Right ventricle myocardium inferior (tissue), 1 donor: Measurements from ENCODE around the gene SERPINB8. TPM values are rescaled to one million over a fixed set of nuclear protein-coding genes. Genes with fewer than 3 reads are reported as not detected.

Experiments used
- ATAC-seq: fragments of 200-7000 bp; cut with Tn5 transposase; one replicate; pipeline ENCODE4 v1.9.1; 2020; ENCODE audit warnings: mild to moderate bottlenecking, moderate library complexity
- DNase-seq: peaks from one replicate; pipeline ENCODE4 v3.0.0; 2021; ENCODE audit errors: missing footprints
- intact Hi-C: fragments of 100-400 bp; cut with DNase I; formaldehyde crosslinking; loops from one replicate; pipeline ENCODE4 v1.11.0; 2022
- total RNA-seq: library from RNA; stranded (reverse); fragmentation: NEBNext Ultra II Directional; extraction: Animal tissue kit (Norgen Biotek cat#: 25700); gene quantifications from one replicate; pipeline ENCODE4 v1.2.1, GENCODE V29; 2021
- donor health status: DM: no; HTN: yes; CAD: no; lungs with severe emphysema.

Gene SERPINB8
- total RNA-seq, 1 donor from 2014 or later = 2.2 TPM

DNA sequence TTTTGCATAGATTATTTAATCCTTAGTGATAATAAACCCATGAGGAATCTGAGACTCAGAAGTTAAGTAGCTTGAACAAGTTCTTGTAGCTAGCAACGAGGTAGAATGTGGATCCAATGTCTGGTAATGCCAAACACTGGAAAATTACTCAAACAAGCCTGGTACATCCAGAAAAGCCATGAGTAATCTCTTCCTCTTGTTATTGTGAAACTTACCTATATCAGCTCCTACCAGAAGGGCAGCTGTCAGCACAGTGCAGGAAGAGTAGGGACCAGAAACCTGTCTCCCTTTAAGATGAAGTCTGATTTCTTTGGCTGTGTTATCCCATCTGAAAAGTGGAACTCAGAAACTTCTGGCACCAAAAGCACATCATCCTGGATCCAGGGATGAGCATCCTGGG lies 7.7 kb upstream of the SERPINB8 start:
- DNase-seq = no peak
- intact Hi-C loops = loop anchor here (2.0 kb wide), 1 partner anchor 17 kb away; no protein-coding TSS in a partner anchor
- ATAC-seq = no peak

DNA sequence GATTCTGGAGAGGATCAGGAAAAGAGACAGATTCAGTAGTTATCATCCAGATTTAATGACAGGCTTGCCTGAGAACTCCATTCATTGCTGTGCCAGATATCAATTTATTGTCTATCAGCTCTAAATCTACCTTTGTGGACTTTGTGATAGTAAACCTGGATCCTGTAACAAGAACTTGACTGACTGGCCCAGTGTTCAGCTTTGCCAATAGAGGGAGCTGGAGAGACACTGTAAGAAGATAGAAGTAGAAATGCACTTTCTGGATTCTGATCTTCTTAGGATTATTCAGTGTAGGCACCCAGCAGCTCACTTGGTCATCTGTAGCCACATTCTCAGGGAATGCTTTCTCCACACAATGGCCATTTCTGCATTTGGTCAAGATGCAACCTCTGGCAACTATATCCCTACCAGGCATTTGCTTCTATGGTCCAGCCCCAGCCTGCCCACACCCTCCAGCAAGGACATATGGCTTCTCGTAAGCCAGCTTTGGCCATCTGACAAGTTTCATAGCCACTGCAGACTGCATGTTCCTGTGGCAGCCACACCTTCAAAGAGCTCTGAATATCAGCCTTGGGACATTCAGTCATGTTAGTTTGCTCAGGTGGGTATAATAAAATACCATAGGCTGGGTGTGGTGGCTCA lies 6.1 kb upstream of the SERPINB8 start:
- ATAC-seq = no peak
- DNase-seq = no peak
- intact Hi-C loops = loop anchor here (2.0 kb wide), 2 partner anchors 15 to 31 kb away; no protein-coding TSS in a partner anchor

DNA sequence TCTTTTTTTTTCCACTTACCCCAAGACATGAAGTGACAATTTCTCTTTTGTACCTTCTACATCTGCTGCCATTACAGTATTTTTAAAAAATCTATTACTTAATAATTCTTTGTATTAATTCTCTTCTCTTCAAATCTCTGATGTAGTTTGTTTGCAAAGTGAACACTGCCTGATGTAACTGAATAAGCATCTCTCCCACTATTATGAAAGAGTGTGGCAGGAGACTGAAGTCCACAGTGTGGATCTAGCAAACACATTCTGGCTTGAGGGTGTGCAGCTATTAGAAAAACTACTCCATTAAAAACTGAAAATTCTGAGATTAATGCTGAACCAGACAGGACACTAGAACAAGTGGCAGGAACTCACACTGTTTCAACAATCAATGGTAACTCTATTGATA lies 5.0 kb upstream of the SERPINB8 start:
- intact Hi-C loops = loop anchor here (2.0 kb wide), 1 partner anchor 30 kb away; no protein-coding TSS in a partner anchor
- DNase-seq = no peak
- ATAC-seq = no peak

DNA sequence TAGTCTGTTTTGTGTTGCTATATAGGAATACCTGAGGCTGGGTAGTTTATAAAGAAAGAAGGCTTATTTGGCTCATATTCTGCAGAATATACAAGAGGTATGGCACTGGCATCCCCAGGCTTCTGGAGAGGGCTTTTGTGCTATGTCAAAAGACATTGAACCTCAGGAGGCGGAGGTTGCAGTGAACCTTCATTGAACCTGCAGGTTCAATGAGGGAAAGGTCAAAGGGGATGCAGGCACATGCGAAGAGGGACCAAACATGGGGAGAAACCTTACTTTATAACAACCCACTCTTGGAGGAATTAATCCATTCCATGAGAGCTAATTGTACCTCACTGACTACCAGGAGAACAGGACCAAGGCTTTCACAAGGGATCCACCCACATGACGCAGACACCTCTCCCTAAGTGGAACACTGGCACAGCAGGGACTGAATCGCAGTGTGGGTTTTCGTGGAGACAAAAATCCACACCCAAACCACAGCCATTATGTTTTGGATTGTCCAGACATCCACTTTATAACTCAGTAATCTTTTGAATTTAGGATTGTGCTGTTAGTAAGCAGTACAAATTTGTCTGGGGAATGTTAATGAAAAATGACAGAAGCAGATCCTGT lies 4.1 kb upstream of the SERPINB8 start:
- ATAC-seq = no peak
- intact Hi-C loops = loop anchor here (2.0 kb wide), 1 partner anchor 29 kb away; no protein-coding TSS in a partner anchor

DNA sequence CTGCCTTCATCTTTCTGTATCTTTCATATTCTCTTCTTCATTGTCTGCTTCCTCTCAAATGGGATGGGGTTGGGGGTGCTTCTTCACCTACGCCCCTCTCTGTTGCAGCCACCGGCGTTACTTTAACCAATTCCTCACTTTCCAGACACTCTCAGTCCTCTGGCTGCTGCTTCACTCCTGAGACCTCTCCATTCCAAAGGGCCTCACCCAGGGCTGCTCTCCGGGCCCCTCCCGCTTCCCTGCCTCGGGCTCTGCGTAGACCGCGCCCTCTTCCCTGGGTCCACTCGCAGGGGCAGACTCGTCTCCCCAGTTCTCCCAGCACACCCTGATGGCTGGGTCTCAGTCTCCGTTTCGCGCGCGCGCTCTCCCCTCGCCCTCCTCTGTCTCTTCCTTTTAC lies 926 bp downstream of the SERPINB8 start:
- ATAC-seq (peak; percentile 66), DNase-seq (peak; percentile 81)
- intact Hi-C loops = no loop called here

More for the DNA sequence above, 4.1 kb upstream of the SERPINB8 start:
- no peak for DNase-seq

DNA sequence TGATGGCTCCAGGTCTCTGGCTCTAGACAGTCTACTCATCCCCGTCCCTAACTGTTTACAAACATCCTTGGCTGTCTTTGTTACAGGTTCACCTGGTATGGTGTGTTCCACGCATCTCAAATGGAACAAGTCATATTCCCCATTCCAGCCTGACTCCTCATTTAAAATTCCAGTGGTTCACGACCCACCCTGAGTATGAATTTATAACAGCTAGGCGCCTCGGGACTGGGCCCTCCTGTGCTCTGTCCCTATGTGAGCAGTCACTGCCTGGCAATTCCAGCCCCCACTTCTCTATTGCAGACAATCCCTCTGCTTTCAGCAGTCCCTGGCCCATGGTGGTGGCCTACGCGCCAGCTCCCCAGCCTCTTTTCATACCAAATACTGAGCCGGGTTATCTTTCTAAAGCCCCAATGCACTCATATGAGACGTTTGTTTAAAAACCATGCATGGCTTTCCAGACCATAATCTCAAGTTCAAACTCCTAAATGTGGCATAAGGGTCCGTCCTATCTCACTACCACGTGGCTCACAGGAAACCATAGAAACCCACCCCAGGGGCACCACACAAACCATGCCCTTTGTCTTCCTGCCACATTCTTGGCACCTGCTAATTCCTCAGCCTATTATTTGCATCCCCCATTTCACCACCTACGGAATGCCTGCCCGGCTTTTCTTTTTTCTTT lies 1.6 kb downstream of the SERPINB8 start:
- peak; percentile 58 for DNase-seq
- intact Hi-C loops = no loop called here
- no peak for ATAC-seq

DNA sequence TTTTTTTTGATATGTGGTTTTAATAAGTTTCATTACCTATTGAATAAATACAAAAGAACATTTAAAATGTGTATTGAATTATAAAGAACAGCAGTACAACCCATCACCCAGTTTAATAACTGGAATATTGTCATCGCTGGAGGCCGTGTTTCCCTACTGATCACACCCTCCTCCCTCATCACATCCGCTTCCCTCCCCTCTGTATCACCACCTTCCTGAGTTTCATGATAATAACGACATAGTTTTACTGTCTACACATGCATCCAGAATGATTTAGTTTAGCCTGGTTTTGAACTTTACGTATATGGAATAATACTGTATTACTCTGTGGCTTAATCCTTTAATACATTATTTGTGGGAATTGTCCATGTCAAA lies 2.1 kb downstream of the SERPINB8 start:
- DNase-seq (no peak), ATAC-seq (no peak)
- intact Hi-C loops = no loop called here

DNA sequence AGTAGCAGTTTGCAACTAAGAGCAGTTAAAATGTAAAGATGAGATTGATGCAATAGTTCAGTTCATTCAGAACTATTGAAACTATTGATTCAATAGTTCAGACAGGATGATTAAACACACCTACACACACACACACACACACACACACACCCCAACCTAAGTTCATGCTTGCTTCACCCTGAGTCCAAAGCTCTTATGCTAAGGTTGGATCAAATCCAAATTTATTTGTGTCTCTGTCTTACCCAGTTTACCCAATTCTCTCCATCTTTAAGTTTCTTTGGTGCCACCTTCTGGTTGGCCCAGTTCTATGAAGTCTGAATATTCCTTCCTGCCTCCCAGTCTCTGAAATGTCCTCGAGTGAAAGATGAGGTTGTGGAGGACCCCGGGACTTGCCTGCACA lies 5.1 kb downstream of the SERPINB8 start:
- ATAC-seq (no peak), DNase-seq (no peak)
- intact Hi-C loops = no loop called here

DNA sequence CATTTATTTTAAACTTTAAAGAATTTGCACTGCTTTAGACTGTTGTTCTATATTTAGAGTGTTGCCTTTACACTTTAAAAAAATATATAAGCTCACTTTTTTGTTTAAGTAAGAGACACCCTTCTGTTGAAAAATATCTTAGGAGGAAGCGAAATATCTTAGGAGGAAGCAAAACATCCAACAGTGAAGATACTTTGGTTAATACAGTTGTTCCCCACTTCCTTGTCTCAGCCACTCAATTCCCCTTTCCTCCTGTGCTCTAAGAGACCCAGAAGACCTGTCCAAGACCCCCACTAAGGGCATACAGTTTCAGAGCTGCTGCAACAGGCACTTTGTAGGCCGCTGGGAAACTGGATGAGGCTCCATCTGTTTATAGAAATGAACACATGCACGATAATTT lies 5.7 kb downstream of the SERPINB8 start:
- DNase-seq = no peak
- no peak for ATAC-seq
- intact Hi-C loops = no loop called here

DNA sequence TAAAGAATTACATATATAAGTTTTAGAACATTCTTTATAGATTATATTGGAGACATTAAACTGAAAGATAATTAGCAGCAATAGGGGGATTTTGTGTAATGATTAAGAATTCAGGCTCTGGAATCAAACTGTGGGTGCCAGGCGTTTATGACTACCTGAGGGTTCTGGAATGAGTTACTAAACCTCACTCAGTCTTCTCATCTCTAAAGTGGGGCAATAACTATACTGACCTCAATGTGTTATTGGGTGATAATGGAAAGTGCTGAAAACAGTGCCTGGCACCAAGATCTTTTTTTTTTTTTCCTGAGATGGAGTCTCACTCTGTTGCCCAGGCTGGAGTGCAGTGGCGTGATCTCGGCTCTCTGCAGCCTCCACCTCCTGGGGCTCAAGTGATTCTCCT lies 7.2 kb downstream of the SERPINB8 start:
- DNase-seq = no peak
- no peak for ATAC-seq
- intact Hi-C loops = no loop called here

DNA sequence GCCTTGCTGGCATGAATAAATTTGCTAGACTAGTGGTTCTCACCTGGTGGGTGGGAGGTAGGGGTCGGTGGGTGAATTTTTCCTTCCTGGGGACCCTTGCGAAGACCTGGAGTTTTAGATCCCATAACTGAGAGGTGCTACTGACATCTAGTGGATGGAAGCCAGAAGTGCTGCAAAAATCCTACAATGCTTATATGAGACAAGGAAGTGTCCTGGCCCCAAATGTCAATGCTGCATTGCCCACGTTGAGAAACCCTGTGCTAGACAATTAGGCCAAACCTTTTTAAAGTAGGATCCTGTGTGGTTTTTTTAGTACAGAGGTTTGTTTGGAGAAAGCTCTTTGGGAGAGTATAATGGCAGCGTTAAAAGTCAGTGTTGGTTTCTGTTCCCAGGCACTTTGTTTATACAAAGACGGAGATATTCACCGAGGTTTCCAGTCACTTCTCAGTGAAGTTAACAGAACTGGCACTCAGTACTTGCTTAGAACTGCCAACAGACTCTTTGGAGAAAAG lies 9.6 kb downstream of the SERPINB8 start:
- ATAC-seq (peak; percentile 85), DNase-seq (no peak)

DNA sequence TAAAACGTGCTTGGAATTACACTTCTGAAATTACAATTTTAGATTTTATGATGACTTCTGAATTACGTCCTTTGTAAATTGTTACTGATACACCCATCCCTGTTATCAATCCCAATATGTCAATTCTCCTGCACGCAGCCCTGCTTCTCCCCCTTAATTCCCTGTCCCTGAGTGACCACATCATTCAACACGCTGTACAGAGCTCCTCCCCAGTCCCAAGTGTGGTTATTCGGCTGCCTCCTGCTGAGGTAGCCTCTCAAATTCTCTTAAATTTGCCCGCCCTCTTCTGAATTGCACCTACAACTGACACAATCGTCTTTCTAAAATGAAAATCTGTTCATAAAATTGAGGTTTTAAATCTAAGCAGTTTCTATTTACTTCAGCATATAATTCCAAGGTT lies 10.1 kb downstream of the SERPINB8 start:
- intact Hi-C loops = no loop called here
- ATAC-seq (no peak), DNase-seq (no peak)

More for the DNA sequence above, 9.6 kb downstream of the SERPINB8 start:
- intact Hi-C loops = loop anchor here (2.0 kb wide), 1 partner anchor 17 kb away; no protein-coding TSS in a partner anchor

DNA sequence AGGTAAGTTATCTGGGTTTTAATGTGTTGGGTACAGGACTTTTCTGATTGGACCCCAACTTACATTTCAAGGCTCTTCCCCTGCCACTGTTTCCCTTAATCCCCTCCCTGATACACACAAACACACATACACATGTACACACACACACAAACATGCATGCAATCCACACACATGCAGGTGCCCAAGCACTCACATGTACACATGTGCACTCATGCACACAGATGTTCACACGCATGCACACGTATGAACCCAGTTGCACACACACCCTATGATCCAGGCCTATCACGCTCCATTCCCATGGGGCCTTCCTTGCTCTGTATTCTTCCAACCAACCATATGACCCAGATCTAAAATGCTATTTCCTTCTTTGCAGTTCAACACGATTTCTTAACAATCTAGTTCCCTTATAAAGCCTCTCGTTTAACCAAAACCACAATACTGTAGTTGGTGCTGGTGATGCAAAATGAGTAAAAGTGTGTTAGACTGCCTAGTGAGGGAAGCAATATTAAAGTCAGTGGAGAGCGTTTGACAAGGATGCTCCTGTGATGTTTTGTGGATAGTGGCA lies 11.1 kb downstream of the SERPINB8 start:
- ATAC-seq = no peak
- DNase-seq = no peak
- intact Hi-C loops = no loop called here

DNA sequence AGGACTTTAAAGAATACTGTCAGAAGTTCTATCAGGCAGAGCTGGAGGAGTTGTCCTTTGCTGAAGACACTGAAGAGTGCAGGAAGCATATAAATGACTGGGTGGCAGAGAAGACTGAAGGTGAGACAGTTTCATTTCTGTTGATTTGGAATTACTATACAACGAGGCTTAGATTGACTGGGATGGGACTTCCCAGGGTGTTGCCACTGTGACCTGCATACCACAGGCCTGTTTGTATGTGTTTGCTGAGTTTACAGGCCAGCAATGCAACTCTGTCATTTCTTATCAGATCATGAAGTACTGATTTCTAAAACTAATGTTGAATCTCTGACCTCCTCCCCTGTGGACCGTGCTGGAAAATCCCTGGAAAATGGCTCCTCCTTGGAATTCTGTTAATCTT lies 11.8 kb downstream of the SERPINB8 start:
- no peak for DNase-seq
- no peak for ATAC-seq
- intact Hi-C loops = no loop called here

DNA sequence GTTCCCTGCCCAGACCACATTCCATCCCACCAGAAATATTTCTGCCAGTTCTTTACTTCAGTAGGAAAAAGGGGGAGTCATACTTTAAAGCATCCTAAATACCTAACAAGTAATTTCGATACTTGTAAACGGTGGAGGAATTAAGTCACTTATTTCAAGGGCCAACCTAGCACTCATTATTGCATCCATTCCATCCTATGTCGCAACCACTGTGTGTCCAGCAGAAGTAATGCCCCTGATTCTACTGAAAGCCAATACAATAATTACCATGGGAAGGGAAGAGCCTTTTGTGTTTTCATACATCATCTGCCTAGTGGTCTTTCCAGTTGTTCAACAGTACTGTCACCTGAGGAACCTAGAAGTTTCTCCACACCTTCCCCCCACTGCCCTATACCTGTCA lies 12.5 kb downstream of the SERPINB8 start:
- ATAC-seq (no peak), DNase-seq (no peak)
- intact Hi-C loops = no loop called here

DNA sequence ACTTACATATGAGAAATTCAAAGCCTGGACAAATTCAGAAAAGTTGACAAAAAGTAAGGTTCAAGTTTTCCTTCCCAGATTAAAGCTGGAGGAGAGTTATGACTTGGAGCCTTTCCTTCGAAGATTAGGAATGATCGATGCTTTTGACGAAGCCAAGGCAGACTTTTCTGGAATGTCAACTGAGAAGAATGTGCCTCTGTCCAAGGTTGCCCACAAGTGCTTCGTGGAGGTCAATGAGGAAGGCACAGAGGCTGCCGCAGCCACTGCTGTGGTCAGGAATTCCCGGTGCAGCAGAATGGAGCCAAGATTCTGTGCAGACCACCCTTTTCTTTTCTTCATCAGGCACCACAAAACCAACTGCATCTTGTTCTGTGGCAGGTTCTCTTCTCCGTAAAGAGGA lies 17.0 kb downstream of the SERPINB8 start:
- ATAC-seq (no peak), DNase-seq (no peak)
- intact Hi-C loops = no loop called here

DNA sequence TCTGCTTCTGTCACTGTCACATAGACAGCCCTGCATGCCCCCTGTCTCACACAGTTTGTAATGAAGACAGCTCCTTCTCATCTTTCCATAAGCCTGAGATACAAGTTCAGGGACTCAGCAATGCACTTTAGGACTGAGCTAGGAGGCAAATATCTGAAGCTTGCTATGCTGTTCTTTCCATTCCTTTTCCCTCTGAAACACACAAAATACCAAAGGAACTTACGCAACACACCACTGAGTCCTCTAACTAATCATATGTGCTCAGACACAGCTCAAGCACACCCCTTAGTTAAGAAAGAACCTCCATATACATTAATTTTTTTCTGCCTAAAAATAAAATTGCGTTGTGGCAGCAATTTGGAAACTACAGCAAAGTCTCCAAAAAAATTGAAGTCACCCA lies 17.9 kb downstream of the SERPINB8 start:
- ATAC-seq (no peak), DNase-seq (no peak)
- intact Hi-C loops = no loop called here

DNA sequence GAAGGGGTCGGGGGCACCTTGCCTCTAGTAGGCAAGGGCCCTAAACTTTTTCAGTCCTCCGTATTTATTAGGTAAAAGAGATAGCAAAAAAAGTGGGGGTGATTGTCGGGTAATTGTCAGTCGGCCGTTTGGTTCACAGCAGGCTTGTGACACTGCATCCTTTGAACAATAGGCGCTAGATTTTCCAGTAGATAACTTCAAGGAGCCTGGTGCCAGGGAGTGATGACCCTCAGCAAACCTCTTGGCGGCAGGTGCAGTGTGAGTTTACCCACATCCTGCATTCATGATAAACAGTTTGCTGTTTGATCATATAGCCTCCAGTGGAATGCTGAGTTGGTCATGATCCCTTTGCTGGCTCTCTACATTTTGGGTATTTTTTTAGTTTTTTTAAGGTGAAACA lies 22.9 kb downstream of the SERPINB8 start:
- no peak for DNase-seq
- no peak for ATAC-seq
- intact Hi-C loops = no loop called here

DNA sequence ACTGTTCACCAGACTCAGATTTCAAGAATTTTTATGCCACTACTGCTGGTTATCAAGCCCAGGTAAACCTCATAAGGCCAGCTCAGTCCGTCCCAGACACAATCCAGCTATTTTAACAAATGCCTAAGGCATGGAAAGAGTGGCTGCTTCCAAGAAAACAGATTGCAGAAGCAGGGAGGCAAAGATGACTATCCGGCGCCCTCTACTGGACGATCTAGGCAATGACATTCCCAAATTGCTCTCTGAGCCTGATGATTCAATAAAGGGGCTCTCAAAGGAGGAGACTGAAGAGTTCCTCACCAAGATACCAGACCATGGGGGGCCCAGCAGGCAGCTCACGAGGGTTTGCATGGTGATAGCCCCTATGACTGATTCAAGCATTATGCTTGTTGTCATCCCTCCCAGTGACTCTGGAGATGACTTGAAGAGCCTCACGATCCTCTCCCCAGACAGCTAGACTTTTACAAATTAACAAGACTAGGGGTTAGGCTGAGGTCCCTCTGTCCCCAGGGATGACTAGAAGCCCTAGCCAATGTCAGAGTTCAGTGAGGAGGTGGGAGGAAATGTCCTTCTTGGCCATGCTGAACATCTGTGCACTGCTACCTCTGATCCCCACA lies 25.0 kb downstream of the SERPINB8 start:
- DNase-seq (no peak), ATAC-seq (peak; percentile 59)
- intact Hi-C loops = loop anchor here (2.0 kb wide), 1 partner anchor 30 kb away; no protein-coding TSS in a partner anchor
